ENCODE results near the gene FAM110A.

Gene FAM110A

DNA sequence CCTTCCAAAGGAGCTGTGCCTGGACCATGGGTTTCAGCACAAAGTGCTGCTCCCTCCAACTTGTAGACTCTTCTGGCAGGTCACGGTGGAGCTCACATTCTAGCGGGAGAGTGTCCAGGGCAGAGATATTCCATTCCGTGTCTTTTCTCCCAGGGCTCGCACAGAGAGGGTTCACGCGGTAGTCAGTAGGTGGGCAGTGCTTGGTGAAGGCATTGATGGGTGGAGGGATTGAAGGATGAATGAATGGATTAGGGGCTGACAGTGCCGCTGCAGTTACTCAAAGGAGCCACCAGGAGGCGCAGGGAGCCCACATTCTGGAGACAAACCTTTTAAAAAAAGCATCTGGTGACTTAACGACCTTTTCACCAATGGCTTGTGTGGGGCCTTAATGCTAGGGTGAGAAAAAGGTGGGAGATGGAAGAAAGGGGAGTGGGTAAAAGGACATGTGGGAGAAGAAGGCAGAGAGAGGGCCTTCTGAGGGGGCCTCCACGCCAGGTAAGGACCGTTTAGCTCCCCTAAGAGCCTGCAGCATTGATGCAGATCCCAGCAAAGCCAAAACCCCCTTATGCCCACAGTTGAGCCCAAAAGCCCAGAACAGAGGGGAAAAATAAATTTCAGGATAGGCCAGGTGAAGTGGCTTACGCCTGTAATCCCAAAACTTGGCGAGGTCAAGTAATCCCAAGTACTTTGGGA is 17.5 kb upstream of the FAM110A start:
- no peaks in the 10 kb centered on the region for H3K27me3 ChIP-seq (ENCODE audit: insufficient read depth, low read depth, severe bottlenecking)
- no peak overlapping the region for H3K4me3 ChIP-seq (ENCODE audit: low read depth, low read length)
- DNase-seq, result peak; percentile 68
- TF ChIP-seq, protein P1, sequence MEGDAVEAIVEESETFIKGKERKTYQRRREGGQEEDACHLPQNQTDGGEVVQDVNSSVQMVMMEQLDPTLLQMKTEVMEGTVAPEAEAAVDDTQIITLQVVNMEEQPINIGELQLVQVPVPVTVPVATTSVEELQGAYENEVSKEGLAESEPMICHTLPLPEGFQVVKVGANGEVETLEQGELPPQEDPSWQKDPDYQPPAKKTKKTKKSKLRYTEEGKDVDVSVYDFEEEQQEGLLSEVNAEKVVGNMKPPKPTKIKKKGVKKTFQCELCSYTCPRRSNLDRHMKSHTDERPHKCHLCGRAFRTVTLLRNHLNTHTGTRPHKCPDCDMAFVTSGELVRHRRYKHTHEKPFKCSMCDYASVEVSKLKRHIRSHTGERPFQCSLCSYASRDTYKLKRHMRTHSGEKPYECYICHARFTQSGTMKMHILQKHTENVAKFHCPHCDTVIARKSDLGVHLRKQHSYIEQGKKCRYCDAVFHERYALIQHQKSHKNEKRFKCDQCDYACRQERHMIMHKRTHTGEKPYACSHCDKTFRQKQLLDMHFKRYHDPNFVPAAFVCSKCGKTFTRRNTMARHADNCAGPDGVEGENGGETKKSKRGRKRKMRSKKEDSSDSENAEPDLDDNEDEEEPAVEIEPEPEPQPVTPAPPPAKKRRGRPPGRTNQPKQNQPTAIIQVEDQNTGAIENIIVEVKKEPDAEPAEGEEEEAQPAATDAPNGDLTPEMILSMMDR (IDR thresholded peaks at IDR 0.05; ENCODE audit: low read depth, low read length), result peak; percentile 97
- H3K36me3 ChIP-seq, result no peaks in the 10 kb centered on the region
- no peak overlapping the region for H3K27ac ChIP-seq
- H3K9me3 ChIP-seq (ENCODE audit: severe bottlenecking), result no peaks in the 10 kb centered on the region

DNA sequence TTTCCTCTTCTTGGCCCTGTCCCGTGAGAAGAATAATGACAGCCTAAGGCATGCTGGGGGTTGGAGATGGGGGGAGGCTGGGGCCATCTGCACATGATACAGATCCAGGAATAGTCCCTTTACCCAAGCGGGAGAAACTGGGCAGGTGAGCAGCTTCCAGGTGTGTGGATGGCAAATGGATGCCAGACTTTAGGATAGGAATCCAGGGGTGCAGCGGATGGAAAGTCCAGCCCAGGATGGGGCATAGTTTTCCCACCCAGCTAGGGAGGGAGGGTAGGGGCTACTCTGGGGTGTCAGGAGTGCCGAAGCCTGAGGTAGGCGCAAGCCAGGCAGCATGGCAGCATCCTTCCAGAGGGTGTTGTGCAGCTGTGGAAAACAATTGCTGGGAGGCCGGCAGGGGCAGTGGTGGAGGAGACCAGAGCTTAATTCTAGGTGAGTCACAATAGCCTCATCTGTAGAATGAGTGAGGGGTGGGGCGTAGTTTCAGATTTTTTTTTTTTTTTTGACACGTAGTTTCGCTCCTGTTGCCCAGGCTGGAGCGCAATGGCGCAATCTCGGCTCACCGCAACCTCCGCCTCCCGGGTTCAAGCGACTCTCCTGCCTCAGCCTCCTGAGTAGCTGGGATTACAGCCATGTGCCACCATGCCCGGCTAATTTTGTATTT is 15.4 kb upstream of the FAM110A start:
- no peak overlapping the region for H3K27ac ChIP-seq
- DNase-seq, result no peak
- no peaks in the 10 kb centered on the region for H3K27me3 ChIP-seq (ENCODE audit: insufficient read depth, low read depth, severe bottlenecking)
- no peaks in the 10 kb centered on the region for H3K36me3 ChIP-seq
- no peak overlapping the region for H3K4me3 ChIP-seq (ENCODE audit: low read depth, low read length)
- H3K9me3 ChIP-seq (ENCODE audit: severe bottlenecking), result no peaks in the 10 kb centered on the region
- TF ChIP-seq, protein P1 (IDR thresholded peaks at IDR 0.05; ENCODE audit: low read depth, low read length), result no peak

DNA sequence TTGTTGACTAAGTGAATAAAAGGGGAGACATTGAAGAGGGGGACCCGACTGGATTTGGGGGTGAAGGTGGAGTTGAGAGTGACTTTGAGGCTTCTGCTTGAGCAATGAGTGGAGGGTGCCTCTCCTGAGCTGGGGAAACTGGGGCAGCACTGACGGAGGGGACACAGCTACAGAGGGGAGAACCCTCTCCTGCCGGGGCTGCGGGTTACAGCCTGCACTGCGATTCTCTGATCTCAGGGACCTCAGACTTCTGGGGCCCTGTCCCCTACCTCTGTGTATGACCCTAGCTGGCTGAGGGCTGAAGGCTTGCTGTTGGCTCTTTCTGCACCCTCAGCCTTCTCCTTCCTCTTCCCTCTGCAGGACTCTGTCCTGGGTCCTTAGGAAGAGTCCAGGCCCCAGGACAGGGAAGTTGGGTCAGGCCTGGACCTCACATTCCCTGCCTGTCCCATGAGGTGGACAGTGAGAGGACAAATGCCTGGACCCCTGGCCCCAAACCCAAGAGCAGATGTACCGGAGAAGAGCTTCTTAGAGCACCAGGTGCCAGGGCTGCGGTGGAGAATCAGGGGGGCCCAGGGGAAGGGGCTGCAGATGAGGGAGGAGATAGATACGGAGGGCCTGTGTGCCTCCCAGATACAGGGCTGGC is 13.7 kb upstream of the FAM110A start:
- Histone ChIP-seq H3K9me3 (ENCODE audit: severe bottlenecking) (no peaks in the 10 kb centered on the region), H3K36me3 (no peaks in the 10 kb centered on the region), H3K4me3 (ENCODE audit: low read depth, low read length) (no peak overlapping the region), H3K27me3 (ENCODE audit: insufficient read depth, low read depth, severe bottlenecking) (no peaks in the 10 kb centered on the region), H3K27ac (no peak overlapping the region)
- TF ChIP-seq, protein P1 (IDR thresholded peaks at IDR 0.05; ENCODE audit: low read depth, low read length), result no peak
- DNase-seq, result no peak

GRCh38 chr20:820323-820953 is 13.1 kb upstream of the FAM110A start:
- TF ChIP-seq, protein P1 (IDR thresholded peaks at IDR 0.05; ENCODE audit: low read depth, low read length), result no peak
- DNase-seq, result no peak
- no peaks in the 10 kb centered on the region for H3K9me3 ChIP-seq (ENCODE audit: severe bottlenecking)

GRCh38 chr20:821046-821730 is 12.3 kb upstream of the FAM110A start:
- TF ChIP-seq, protein P1 (IDR thresholded peaks at IDR 0.05; ENCODE audit: low read depth, low read length), result no peak
- no peaks in the 10 kb centered on the region for H3K27me3 ChIP-seq (ENCODE audit: insufficient read depth, low read depth, severe bottlenecking)
- no peaks in the 10 kb centered on the region for H3K9me3 ChIP-seq (ENCODE audit: severe bottlenecking)
- no peak for DNase-seq
- no peak overlapping the region for H3K27ac ChIP-seq
- no peak overlapping the region for H3K4me3 ChIP-seq (ENCODE audit: low read depth, low read length)
- H3K36me3 ChIP-seq, result no peaks in the 10 kb centered on the region

More at GRCh38 chr20:820323-820953, 13.1 kb upstream of the FAM110A start:
- Histone ChIP-seq H3K27ac (no peak overlapping the region), H3K36me3 (no peaks in the 10 kb centered on the region), H3K4me3 (ENCODE audit: low read depth, low read length) (no peak overlapping the region), H3K27me3 (ENCODE audit: insufficient read depth, low read depth, severe bottlenecking) (no peaks in the 10 kb centered on the region)

Measured in WERI-Rb-1 (cell line).